ENCODE results near the gene NHSL1.

NHSL1 gene

GRCh38 chr6:138522611-138523010 is 23.3 kb upstream of the NHSL1 start:
- no peak for DNase-seq (ENCODE audit: low read depth)

- DNase-seq (ENCODE audit: low read depth), result no peak
Observed at GRCh38 chr6:138521790-138522189, 22.5 kb upstream of the NHSL1 start.

- no peak for DNase-seq (ENCODE audit: low read depth)
Observed at GRCh38 chr6:138520463-138520862, 21.2 kb upstream of the NHSL1 start.

- DNase-seq (ENCODE audit: low read depth), result no peak
Observed at GRCh38 chr6:138518054-138518453, 18.8 kb upstream of the NHSL1 start.

- DNase-seq (ENCODE audit: low read depth), result no peak
Observed at GRCh38 chr6:138517635-138518034, 18.3 kb upstream of the NHSL1 start.

- DNase-seq (ENCODE audit: low read depth), result no peak
Observed at GRCh38 chr6:138515657-138516248, 16.5 kb upstream of the NHSL1 start.

GRCh38 chr6:138514860-138515540 is 15.7 kb upstream of the NHSL1 start:
- DNase-seq (ENCODE audit: low read depth), result no peak

GRCh38 chr6:138512609-138513008 is 13.3 kb upstream of the NHSL1 start:
- DNase-seq (ENCODE audit: low read depth), result no peak

- no peak for DNase-seq (ENCODE audit: low read depth)
Observed at GRCh38 chr6:138510093-138510492, 10.8 kb upstream of the NHSL1 start.

GRCh38 chr6:138509371-138509770 is 10.1 kb upstream of the NHSL1 start:
- DNase-seq (ENCODE audit: low read depth), result no peak

- DNase-seq (ENCODE audit: low read depth), result no peak
Observed at GRCh38 chr6:138508676-138508988, 9.3 kb upstream of the NHSL1 start.

- no peak for DNase-seq (ENCODE audit: low read depth)
Observed at GRCh38 chr6:138507977-138508675, 8.8 kb upstream of the NHSL1 start.

- DNase-seq (ENCODE audit: low read depth), result no peak
Observed at GRCh38 chr6:138504764-138505689, 5.7 kb upstream of the NHSL1 start.

GRCh38 chr6:138503881-138504680 is 4.8 kb upstream of the NHSL1 start:
- DNase-seq (ENCODE audit: low read depth), result no peak

GRCh38 chr6:138502546-138502945 is 3.3 kb upstream of the NHSL1 start:
- DNase-seq (ENCODE audit: low read depth), result no peak

- DNase-seq (ENCODE audit: low read depth), result no peak
Observed at GRCh38 chr6:138500867-138501446, 1.7 kb upstream of the NHSL1 start.

GRCh38 chr6:138500045-138500665 is 861 bp upstream of the NHSL1 start:
- no peak for DNase-seq (ENCODE audit: low read depth)

- DNase-seq (ENCODE audit: low read depth), result no peak
Observed at GRCh38 chr6:138498629-138499302, 528 bp downstream of the NHSL1 start.

GRCh38 chr6:138497286-138497685 is 2.0 kb downstream of the NHSL1 start:
- no peak for DNase-seq (ENCODE audit: low read depth)

- no peak for DNase-seq (ENCODE audit: low read depth)
Observed at GRCh38 chr6:138494312-138494711, 5.0 kb downstream of the NHSL1 start.
